ENCODE data around the gene PIP5KL1.

The PIP5KL1 gene

DNA sequence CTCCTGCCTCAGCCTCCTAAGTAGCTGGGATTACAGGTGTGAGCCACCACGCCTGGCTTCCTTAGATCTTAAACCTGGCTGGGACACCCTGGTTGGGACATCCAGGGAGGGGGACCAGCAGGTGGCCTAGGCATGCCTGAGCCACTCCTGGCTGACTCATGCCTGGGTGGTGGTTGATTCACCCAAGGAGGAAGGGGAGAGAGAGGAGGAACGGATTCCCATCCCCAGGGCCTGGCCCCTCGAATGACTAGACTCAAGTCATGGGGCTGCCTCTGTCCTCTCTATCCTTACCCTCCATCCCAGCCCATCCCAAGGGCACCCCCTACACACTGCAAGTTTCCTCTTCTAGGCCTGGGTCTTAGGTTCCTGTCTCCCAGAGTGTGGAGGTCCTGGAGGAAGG is 37.5 kb upstream of the PIP5KL1 start:
- DNase-seq: no peak

DNA sequence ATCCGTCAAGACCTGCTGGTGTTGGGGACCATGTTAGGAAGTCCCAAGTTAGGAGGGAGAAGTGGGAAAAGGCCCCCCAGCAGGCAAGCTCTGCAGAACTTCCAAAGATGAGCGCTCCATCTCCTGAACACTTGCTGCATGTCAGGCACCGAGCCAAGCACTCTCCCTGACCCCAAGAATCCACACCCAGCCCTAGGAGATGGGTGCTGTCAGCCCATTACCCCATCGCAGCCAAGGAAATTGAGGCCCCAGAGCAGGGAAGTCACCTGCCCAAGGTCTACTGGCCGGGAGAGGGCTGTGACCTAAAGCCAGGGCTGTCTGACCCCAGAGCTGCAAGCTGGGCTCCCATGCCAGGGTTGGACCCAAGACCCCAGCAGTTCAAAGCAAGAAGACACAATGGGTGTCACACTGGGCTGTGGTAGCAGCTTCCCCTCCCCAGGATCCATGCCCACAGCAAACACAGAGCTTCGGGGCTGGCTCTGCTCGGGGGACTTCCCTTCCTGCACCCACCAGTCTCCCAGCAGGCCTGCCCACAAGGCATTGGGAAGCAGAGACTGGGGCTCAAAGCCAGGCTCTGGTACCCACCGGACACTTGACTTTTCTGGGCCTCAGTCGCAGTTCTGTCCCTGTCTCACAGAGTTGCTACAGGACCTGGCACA is 36.7 kb upstream of the PIP5KL1 start:
- DNase-seq: no peak

DNA sequence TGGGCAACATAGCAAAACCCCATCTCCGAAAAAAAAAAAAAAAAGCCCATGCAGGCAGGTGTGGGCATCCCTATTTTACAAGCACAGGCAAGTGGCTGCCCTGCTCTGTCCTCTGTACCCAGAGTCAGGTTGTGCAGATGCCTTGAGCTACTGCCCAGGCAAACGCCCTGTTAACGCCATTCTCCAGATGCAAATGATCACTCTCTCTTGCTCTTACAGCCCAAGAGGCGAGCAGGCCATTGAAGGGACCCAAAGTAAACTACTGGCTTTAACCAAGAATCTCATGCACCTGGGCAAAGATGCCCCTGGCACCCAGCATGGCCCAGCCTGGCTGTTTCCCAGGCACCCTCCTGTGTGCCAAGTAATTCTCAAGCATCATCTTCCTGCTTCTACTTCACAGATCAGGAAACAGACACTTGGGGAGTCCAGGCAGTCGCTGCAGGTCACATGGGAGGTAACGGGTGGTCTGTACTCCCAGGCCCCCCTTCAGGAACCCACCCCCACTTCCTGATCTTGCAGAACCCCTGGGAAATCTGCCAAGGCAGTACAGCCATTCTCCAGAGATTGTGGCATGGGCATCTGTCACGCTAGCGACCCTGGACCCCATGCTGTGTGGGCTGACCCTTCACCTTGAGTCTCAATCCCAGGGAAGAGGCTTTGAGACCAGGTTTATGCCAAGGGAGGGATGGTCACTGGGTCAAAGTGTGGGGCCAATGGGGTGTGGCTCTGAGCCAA is 36.0 kb upstream of the PIP5KL1 start:
- no peak for DNase-seq

DNA sequence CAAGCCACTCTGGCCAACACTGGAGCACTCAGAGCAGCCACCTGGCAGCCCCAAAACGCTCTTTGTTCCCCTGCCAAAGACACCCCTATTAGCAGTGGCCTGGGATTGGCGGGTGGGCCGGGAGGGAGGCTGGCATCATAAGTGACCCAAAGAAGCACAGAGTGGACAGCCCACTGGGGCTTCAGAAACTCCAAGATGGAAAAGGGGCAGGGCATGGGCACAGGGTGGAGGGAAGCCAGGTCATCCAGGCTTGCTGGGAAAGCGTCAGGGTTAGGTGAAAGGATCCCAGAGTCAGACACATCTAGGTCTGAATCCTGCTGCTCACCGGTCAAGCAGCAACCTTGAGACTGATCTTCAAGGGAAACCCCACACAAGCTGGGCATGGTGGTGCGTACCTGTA is 35.4 kb upstream of the PIP5KL1 start:
- DNase-seq: no peak

DNA sequence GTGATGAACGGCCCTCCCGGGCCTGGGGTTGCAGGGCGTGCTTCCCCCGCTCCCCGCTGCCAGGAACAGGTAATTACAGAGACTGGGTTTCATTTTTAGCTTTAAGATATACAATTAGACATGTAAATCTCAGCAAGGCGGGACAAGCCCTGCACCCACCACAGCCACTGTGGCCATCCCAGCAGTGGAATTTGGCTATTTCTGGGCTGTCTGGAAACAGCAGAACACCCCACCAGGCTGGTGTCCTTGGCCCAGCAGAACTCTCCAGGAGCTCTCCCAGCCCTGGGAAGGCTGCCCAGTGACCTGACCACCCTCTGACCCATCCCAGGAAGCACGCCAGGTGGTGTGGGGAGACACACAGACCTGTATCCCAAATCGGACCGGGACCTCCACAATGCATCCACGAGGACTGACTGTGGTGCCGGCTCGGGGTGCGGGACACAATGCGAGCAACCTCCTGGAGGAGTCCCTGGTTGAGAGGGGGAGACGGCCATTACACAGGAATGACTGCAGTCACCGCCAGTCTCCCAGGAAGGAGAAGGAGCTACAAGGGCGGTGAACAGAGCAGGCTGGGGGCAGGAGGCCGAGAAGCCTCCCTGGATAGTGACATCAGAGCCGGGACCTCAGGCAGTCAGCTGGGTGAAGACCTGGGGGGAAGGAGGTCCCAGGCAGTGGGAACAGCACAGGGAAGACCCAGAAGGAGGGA is 32.9 kb upstream of the PIP5KL1 start:
- DNase-seq: no peak

DNA sequence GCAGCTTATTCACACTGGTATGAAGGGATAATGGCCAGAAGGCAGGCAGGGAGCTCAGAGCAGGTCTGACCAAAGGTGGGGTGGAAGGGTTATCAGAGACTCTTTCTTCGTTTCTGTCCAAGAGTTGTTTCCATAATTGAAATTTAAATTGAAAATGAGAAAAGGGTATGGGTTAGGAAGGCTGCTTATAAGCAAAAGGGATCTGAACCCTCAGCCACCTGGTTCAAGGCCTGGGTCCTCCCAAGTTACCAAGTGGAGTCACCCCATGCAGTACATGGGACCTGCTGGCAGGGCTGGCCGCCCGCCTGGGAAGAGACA is 32.4 kb upstream of the PIP5KL1 start:
- DNase-seq: no peak

DNA sequence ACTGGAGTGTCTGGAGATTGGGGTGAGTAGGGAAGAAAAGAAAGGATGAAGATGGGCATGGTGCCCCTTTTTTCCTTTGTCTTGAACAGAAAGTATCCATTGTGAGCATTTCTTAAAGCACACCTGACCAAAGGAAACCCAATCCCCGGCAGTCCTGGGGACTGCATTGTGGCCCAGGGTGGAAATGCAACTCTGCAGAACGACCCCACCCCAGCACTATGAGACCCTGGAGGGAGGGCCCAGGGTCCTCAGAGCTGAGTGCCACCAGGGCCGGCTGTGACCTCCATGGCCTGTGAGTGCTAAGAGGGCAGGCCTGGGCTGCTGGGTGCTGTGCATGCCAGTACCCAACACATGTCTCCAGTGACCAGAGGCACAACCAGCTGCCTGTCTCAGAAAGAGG is 31.7 kb upstream of the PIP5KL1 start:
- no peak for DNase-seq

DNA sequence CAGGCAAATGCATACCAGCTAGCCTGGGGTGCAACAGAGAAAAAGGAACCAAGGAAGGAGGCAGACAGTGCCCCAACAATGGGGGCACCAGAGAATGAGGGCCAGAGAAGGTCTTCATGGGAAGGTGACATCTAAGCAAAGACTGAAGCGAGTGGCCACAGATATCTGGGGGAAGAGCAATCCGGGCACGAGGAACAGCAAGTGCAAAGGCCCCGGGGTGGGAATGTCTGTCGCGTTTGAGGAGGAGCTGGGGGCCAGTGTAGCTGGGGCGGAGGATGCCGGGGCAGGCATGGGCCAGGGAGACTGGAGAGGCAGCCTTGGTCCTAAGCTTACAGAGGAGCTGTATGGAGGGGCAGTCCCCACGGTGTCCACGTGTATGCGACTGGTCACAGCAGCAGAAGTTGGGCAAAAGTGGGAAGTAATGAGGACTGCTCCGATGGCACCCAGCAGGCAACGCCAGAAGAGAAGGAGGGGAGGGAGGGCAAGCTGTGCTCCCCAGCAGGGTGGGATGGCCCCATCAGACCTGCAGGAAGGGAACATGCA is 31.1 kb upstream of the PIP5KL1 start:
- no peak for DNase-seq

DNA sequence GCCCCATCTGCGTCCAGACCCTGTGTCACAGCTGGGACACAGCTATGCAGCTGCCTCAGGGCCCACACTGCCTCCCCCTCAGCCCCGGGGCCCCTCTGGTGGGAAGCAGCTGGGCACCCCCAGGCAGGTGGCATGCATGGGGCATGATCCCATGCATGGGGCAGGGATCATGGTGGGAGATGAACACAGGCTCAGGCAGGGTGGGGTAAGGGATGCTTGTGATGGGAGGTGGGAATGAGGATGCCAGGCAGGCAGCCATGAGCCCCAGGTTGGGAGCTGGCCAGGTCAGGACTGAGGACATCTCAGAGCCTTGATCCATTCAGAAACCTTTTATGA is 30.5 kb upstream of the PIP5KL1 start:
- DNase-seq: no peak

DNA sequence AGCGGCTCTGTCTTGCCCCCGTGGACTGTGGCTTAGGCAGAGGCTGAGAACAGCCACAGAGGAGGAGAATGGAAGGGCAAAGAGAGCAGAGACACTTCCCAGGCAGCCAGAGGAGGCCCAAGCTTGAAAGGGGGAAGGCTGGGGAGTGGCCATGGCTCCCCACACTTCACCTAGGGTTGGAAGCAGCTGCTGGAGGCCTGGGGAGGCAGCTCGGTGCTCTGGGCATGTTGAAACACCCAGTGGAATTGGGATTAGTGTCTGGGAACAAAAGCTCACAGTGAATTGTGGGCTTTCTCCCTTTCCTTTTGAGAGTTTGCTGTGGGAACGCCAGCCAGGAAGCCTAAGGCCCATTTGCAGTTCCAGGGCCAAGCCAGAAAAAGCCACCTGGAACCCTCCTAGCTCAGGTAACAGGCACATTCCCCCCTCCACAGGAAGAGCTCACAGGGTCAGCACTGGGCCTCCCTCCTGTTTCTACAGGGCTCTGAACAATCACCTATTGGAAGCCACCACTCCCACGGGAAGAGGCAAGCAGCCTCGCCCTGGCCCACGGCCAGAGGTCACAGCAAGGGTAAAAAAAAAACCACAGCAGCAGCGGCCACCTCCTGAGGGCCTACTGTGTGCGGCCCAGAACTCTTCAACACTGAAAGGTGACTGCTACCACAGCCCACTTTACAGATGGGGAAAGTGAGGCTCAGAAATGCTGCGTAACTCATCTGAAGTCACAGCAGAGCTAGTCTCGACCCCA is 30.0 kb upstream of the PIP5KL1 start:
- DNase-seq: no peak

DNA sequence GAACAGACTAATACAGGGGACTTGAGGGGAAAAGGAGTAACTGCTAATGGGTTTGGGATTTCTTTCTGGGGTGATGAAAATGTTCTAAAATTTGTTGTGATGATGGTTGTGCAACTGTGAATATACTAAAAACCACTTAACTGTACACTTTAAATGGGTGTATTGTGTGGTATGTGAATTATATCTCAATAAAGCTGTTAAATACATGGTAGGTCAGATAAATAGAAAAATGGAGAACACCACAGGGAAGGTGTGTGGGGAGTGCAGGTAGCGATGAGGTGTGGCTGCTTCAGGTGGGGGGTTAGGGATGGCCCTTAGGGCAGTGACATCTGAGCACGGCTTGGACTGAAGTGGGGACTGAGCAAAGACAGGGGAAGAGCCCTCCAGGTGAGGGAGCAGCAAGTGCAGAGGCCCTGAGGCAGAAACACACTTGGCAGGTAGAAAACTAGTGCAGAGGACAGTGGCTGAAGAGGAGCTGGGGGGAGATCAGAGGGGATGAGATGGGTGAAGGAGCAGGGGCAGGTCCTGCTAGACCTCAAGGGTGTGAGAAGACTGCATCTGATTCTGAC is 29.3 kb upstream of the PIP5KL1 start:
- no peak for DNase-seq

DNA sequence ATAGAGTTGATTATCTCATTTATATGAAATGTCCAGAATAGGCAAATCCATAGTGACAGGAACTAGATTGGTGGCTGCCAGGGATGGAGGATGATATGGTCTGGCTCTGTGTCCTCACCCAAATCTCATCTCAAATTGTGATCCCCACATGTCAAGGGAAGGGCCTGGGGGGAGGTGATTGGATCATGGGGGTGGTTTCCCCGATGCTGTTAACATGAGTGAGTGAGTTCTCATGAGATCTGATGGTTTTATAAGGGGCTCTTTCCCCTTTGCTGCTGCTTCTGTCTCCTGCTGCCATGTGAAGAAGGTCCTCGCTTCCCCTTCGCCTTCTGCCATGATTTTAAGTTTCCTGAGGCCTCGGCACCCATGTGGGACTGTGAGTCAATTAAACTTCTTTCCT is 28.8 kb upstream of the PIP5KL1 start:
- DNase-seq: no peak

DNA sequence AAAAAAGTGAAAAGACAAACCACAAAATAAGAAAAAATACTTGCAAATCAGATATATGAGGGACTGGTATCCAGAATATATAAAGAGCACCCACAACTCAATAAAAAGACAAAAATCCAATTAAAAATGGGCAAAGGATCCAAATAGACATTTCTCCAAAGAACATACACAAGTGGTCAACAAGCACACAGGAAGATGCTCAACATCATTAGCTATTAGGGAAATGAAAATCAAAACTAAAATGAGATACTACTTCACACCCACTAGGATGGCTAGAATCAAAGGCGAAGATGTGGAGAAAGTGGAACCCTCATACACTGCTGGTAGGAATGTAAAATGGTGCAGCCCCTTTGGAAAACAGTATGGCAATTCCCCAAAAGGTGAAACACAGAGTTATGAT is 28.2 kb upstream of the PIP5KL1 start:
- DNase-seq: no peak

DNA sequence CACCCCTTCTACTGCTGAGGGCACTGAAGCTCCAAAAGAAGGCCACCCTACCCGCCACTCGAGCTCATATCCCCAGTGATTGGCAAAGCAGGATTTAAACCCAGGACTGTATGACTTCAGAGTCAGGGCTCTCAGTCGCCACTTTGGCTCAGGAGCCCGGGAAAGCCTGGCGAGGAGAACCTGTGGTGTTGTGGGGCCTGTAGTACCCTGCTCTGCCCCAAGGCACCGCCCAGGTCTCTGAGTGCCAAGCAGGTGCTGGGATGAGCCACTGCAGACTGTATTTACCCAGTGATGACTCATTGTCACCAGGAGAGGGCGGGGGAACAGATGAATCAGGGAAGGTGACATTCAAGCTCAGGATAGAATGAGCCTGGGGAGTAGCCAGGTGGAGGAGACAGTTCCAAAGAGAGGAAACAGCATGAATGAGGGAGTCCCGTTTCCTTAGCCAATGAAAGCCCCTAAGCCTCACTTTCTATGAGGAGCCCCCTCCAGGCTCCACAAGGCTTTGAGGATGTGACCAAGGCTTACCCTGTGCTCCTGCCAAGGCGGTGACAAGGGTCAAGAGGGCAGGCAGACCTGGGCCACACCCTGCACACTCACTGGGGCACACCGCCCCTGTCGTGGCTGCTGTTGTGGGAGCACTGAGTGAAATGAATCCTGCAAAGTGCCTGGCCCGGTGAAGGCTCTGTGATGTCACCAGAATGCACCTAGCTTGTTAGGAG is 24.9 kb upstream of the PIP5KL1 start:
- no peak for DNase-seq

DNA sequence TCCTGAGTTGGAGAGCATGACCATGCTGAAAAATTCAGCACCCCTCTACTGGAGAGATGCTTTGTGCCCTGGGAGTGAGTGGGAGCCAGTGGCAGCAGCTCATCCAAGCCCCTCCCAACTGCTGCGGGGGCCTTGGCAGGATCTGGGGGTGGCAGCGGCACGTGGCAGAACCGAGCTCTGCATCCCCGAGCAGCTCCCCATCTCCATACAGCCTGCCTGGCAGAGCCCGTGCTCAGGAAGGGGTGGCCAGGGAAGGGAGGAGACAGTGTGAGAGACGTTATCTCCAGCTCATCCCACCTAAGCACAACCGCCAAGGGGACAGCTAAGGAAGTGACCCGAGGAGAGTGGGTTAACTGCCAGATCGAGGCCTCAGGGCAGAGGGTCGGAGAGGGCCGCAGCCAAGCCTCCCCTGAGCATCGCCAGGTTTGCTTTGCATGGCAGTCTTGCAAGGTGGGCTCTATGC is 24.3 kb upstream of the PIP5KL1 start:
- DNase-seq: no peak

DNA sequence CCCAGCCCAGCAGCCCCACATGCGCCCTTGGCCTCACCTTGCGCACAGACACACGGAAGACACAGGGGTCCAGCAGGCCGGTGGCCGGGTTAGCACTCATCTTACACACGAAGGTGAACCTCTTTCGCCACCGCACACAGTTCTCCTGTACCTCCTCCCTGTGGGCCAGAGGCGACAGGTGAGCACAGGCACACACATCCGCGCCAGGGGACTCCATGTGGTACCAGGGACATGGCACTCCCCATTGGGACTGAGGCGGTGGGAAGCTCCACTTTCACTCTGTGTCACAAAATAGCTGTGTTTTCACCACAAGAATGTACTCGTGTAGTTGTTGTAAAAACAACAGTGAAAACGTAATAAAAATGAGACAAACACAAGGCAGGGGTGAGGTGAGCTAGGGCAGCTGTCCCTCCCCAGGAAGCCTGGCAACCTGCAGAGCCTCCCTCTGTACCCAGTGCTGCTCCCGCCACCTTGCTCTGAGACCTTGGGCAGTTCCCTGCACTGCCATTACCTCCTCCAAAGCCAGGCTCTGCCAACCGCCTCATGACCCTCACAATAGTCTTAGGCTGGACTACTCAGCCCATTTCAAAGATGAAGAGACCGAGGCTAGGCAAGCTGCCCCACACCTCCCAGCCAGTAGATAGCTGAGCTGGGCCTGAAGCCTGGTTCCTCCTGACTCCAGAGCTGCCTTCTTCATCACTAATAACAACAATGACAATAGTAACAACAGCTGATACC is 23.4 kb upstream of the PIP5KL1 start:
- no peak for DNase-seq

DNA sequence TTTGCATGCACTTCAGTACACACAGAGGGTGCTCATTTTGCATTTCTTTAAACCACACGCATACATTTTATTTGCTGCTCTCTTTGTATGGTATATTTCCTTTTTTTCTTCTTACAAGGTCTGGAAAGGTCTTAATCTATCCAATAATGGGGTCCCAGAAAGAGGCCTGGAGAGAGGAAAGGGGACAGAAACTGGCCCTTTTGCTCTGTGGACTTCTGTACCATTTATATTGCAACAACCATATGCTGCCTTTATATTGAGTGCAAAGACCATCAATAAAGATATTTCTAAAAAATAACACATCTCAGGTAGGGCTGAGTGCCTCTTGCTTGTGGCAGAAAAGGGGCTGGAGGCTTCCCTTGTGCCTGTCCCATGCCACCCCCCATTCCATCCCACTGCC is 22.6 kb upstream of the PIP5KL1 start:
- DNase-seq: no peak

DNA sequence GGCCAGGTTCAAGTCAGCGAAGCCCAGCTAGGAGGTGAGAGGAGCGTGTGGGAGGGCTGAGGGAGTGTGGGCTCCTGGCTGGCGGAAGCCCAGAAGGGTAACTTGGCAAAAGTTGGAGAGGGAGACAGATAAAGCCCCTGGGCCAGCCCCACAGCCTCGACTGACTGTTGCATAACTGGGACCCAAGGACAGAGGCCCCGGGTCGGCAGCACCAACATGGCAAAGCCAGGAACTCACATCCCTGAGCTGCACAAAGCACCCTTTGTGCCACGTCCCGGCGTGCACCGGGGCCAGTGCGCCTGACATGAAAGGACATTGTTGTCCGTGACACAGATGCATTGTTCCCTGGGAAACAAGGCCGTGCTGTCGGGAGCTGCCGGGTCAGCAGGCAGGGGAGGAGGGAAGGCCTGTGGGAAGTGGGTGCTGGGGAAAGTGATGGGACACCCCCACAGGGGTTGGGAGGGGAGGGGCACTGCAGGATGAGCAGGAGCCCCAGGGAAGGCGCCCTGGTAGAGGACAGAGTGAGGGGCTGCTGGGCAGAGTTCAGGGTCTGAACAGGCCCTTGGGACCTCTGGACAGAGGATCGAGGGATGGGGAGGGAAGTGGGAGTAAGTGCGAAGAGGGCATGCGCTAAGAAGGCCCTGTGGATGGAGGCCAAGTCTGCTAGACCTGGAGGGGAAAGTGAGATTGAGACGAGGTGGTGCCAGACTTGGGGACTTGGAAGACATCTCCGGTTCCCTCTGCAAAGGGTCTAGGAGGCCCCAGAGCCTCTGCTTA is 20.1 kb upstream of the PIP5KL1 start:
- no peak for DNase-seq

DNA sequence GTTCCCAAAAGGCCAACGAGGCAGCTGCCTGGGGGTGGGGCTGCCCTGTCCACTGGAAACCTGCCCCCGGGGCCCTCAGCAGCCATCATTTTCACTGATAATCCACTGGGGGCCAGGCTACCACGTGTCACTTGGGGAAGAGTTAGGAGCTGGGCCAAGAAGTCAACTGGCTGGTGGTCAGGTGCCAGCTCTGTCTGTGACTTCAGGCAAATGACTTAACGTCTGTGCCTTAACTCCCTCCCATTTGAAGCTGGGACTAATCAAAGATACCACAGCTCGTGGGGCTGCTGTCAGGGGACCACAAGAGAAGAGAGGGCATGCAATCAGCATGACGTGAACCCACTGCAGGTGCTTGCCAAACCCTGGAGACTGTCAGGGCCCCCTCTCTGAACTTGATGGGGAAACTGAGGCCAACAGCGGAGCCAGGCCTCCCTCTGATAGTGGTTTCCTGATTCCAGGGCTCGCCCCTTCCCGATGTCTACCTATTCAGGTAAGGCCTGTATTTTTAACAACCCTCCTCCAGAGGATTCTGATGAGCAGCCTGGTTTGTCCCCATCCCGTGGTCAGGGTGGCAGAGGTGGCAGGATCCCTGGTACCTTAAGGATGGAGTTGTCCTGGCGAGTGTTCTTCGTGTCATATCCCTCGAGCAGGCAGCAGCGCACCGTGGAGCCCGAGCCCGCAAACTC is 19.4 kb upstream of the PIP5KL1 start:
- DNase-seq: no peak

Data from SIG-M5 (cell line).